Esophagus squamous epithelium (tissue), 5 donors: Measurements from ENCODE around the gene PTPRD. TPM values are rescaled to one million over a fixed set of nuclear protein-coding genes. Genes with fewer than 3 reads are reported as not detected.

Source experiments
- DNase-seq: peaks from one replicate; lab custom pipeline; 2025; lab: John Stamatoyannopoulos, UW
- H3K27ac ChIP-seq, 4 donors: fragments of 200-600 bp; sonication (generic); one replicate each; pipeline ENCODE4 v1.5.1; 2016 to 2019; ENCODE audit warnings: mild to moderate bottlenecking in 1 of 4
- H3K27me3 ChIP-seq, 4 donors: fragments of 200-600 bp; sonication (generic); 1 replicate in 3 of 4; 2 replicates in 1 of 4; pipeline versions ENCODE4 v1.5.1 to v1.6.0; 2017 to 2021; ENCODE audit warnings: antibody characterized with exemption in 1 of 4
- H3K36me3 ChIP-seq, 3 donors: fragments of 200-600 bp; sonication (generic); one replicate each; pipeline ENCODE4 v1.5.1; 2016 to 2019
- H3K4me1 ChIP-seq, 3 donors: fragments of 200-600 bp; sonication (generic); one replicate each; pipeline ENCODE4 v1.5.1; 2017 to 2019
- H3K4me3 ChIP-seq, 4 donors: fragments of 200-600 bp; sonication (generic); 1 replicate in 3 of 4; 2 replicates in 1 of 4; pipeline ENCODE4 v1.5.1; 2016 to 2019; ENCODE audit warnings: mild to moderate bottlenecking in 2 of 4, moderate library complexity in 1 of 4
- H3K9me3 ChIP-seq, 3 donors: fragments of 200-600 bp; sonication (generic); one replicate each; pipeline ENCODE4 v1.5.1; 2016 to 2019
- CTCF ChIP-seq, 6 experiments: fragments of 450-650 bp in 4 of 6; fragments of 200-600 bp in 2 of 6; sonication (generic) in 2 of 6; IDR thresholded peaks; one replicate each; pipeline ENCODE4 v1.5.1; 2016 to 2019; ENCODE audit warnings: antibody characterized with exemption in 6 of 6, mild to moderate bottlenecking in 4 of 6, moderate library complexity in 4 of 6
- POLR2A ChIP-seq, 4 donors: fragments of 450-650 bp; IDR thresholded peaks; one replicate each; pipeline ENCODE4 v1.6.1; 2017; ENCODE audit warnings: antibody characterized with exemption in 4 of 4, mild to moderate bottlenecking in 4 of 4, moderate library complexity in 3 of 4
- WGBS, 2 donors: methylation state at CpG; one replicate each; pipeline ENCODE4 v1.1.5; 2018; 5-methylcytosine and 5-hydroxymethylcytosine counted together
- intact Hi-C: fragments of 100-400 bp; cut with DNase I; formaldehyde crosslinking; loops from one replicate; pipeline ENCODE4 v1.15.0; 2022
- total RNA-seq, 4 donors: library from RNA; depleted of rRNA; stranded (reverse); fragments of >200 nt; gene quantifications; one replicate each; pipeline ENCODE4 v1.1.0, GENCODE V29; 2016
- donor health status: DM: yes; HTN: yes; CAD: no.

The PTPRD gene
- total RNA-seq, 4 donors from 2014 or later, result 0.23 to 16.3 (median 6.6) TPM

GRCh38 chr9:8585036-8585435 is 2027.8 kb downstream of the PTPRD start:
- intact Hi-C loops, result no loop called here
- DNase-seq, result no peak
- Histone ChIP-seq H3K27ac (no peak overlapping the region), H3K4me3 (no peak overlapping the region), H3K36me3 (no peaks in the 10 kb centered on the region), H3K4me1 (no peaks in the 10 kb centered on the region), H3K9me3 (no peaks in the 10 kb centered on the region), H3K27me3 (no peaks in the 10 kb centered on the region)
- 43 to 90% methylated on average over 2 of the region's 2 CpGs for WGBS, 2 donors
- TF ChIP-seq CTCF (IDR thresholded peaks at IDR 0.05) (no peak), POLR2A (IDR thresholded peaks at IDR 0.05) (no peak)

- TF ChIP-seq CTCF (IDR thresholded peaks at IDR 0.05) (no peak), POLR2A (IDR thresholded peaks at IDR 0.05) (no peak)
- no peaks in the 10 kb centered on the region for H3K9me3 ChIP-seq
- 15 to 67% methylated on average over 2 of the region's 2 CpGs for WGBS, 2 donors
- intact Hi-C loops, result no loop called here
- H3K27ac ChIP-seq, result no peak overlapping the region
- H3K4me3 ChIP-seq, result no peak overlapping the region
- H3K4me1 ChIP-seq, result no peaks in the 10 kb centered on the region
- no peaks in the 10 kb centered on the region for H3K27me3 ChIP-seq
- no peaks in the 10 kb centered on the region for H3K36me3 ChIP-seq
- no peak for DNase-seq
Measured at GRCh38 chr9:8579661-8580060, 2033.1 kb downstream of the PTPRD start.

GRCh38 chr9:8576741-8577140 is 2036.1 kb downstream of the PTPRD start:
- intact Hi-C loops, result no loop called here
- H3K36me3 ChIP-seq, result no peaks in the 10 kb centered on the region
- H3K4me3 ChIP-seq, result no peak overlapping the region
- DNase-seq, result no peak
- no peaks in the 10 kb centered on the region for H3K4me1 ChIP-seq
- TF ChIP-seq CTCF (IDR thresholded peaks at IDR 0.05) (no peak), POLR2A (IDR thresholded peaks at IDR 0.05) (no peak)
- no peaks in the 10 kb centered on the region for H3K9me3 ChIP-seq
- H3K27me3 ChIP-seq, result no peaks in the 10 kb centered on the region
- no peak overlapping the region for H3K27ac ChIP-seq

- Histone ChIP-seq H3K4me1 (no peaks in the 10 kb centered on the region), H3K36me3 (no peaks in the 10 kb centered on the region), H3K27ac (no peak overlapping the region), H3K9me3 (no peaks in the 10 kb centered on the region), H3K27me3 (no peaks in the 10 kb centered on the region), H3K4me3 (no peak overlapping the region)
- WGBS, 2 donors, result 78 to 85% methylated on average over 4 of the region's 4 CpGs
- TF ChIP-seq CTCF (IDR thresholded peaks at IDR 0.05) (no peak), POLR2A (IDR thresholded peaks at IDR 0.05) (no peak)
- no peak for DNase-seq
- intact Hi-C loops, result no loop called here
Measured at GRCh38 chr9:8574846-8575245, 2038.0 kb downstream of the PTPRD start.

- no peak for TF ChIP-seq CTCF (IDR thresholded peaks at IDR 0.05)
- Histone ChIP-seq H3K36me3 (no peaks in the 10 kb centered on the region), H3K9me3 (no peaks in the 10 kb centered on the region), H3K27me3 (no peaks in the 10 kb centered on the region), H3K4me3 (no peak overlapping the region), H3K4me1 (no peaks in the 10 kb centered on the region), H3K27ac (no peak overlapping the region)
- DNase-seq, result no peak
- intact Hi-C loops, result no loop called here
Measured at GRCh38 chr9:8572209-8572608, 2040.6 kb downstream of the PTPRD start.
